PC-9 (cell line): ENCODE data around the gene CDK5RAP2. TPM values are rescaled to one million over a fixed set of nuclear protein-coding genes. Genes with fewer than 3 reads are reported as not detected.
A peak's percentile ranks its signal among the peaks of the same experiment; 100 is the strongest.

Experiments used
- BruUV-seq: library from RNA; stranded (reverse); fragments of 400-500 nt; replicated peaks from 2 replicates; lab custom pipeline; 2021; lab: Mats Ljungman, UMichigan
- CTCF ChIA-PET: fragments of 300-600 bp; sonication (Branson Sonifier 250); formaldehyde crosslinking; loops from one replicate; lab custom pipeline; 2022; ENCODE audit warnings: antibody characterized with exemption; lab: Charles Lee
- POLR2A ChIA-PET: fragments of 300-600 bp; sonication (Branson Sonifier 250); formaldehyde crosslinking; loops from one replicate; lab custom pipeline; 2022; ENCODE audit warnings: antibody characterized with exemption; ENCODE audit not compliant: unreplicated experiment; lab: Charles Lee
- DNase-seq, 2 experiments: peaks; one replicate each; pipeline versions ENCODE4 v3.0.0 to v3.0.0-alpha.2; 2015 to 2022; ENCODE audit warnings: mixed read lengths in 1 of 2
- H2AFZ ChIP-seq: fragments of 200-600 bp; sonication (generic); 2 replicates; pipeline ENCODE4 v1.8.1; 2017; ENCODE audit warnings: antibody characterized with exemption
- H3F3A ChIP-seq: fragments of 200-600 bp; sonication (generic); 2 replicates; pipeline ENCODE4 v1.8.1; 2017; ENCODE audit warnings: antibody characterized with exemption, mild to moderate bottlenecking, low read depth; ENCODE audit not compliant: insufficient read depth
- H3K27ac ChIP-seq: fragments of 200-600 bp; sonication (generic); 2 replicates; pipeline ENCODE4 v1.6.1; 2016; ENCODE audit warnings: mixed run types
- H3K27me3 ChIP-seq: fragments of 200-600 bp; sonication (generic); 2 replicates; pipeline ENCODE4 v1.6.1; 2016; ENCODE audit warnings: low read depth, mixed run types; ENCODE audit not compliant: insufficient read depth
- H3K36me3 ChIP-seq: fragments of 200-600 bp; sonication (generic); 2 replicates; pipeline ENCODE4 v1.6.1; 2016; ENCODE audit warnings: low read depth, mixed run types
- H3K4me1 ChIP-seq: fragments of 200-600 bp; sonication (generic); replicated peaks from 2 replicates; pipeline ENCODE4 v1.6.1; 2016; ENCODE audit warnings: mixed run types; ENCODE audit not compliant: insufficient read depth
- H3K4me2 ChIP-seq: fragments of 200-600 bp; sonication (generic); 2 replicates; pipeline ENCODE4 v1.6.1; 2017; ENCODE audit warnings: mixed run types
- H3K4me3 ChIP-seq: fragments of 200-600 bp; sonication (generic); 2 replicates; pipeline ENCODE4 v1.6.1; 2016; ENCODE audit warnings: mixed run types
- H3K79me2 ChIP-seq: fragments of 200-600 bp; sonication (generic); 2 replicates; pipeline ENCODE4 v1.6.1; 2017; ENCODE audit warnings: low read depth, mixed run types
- H3K9me2 ChIP-seq: fragments of 200-600 bp; sonication (generic); 2 replicates; pipeline ENCODE4 v1.8.1; 2017; ENCODE audit warnings: mild to moderate bottlenecking; ENCODE audit not compliant: insufficient read depth
- H3K9me3 ChIP-seq: fragments of 200-600 bp; sonication (generic); 2 replicates; pipeline ENCODE4 v1.8.1; 2016; ENCODE audit warnings: low read depth; ENCODE audit not compliant: insufficient read depth
- H4K20me1 ChIP-seq: fragments of 200-600 bp; sonication (generic); 2 replicates; pipeline ENCODE4 v1.8.1; 2017; ENCODE audit not compliant: insufficient read depth
- CTCF ChIP-seq: fragments of 200-600 bp; sonication (generic); conservative IDR thresholded peaks from 2 replicates; pipeline ENCODE4 v1.6.1; 2017; ENCODE audit warnings: mixed run types, antibody characterized with exemption, mild to moderate bottlenecking, moderate library complexity
- EZH2 ChIP-seq: fragments of 200-600 bp; sonication (generic); IDR thresholded peaks from 2 replicates; pipeline ENCODE4 v1.8.0; 2017; ENCODE audit warnings: antibody characterized with exemption, low read depth
- intact Hi-C: fragments of 100-400 bp; cut with micrococcal nuclease; formaldehyde crosslinking; loops from one replicate; pipeline ENCODE4 v1.10.0; 2022; ENCODE audit not compliant: unreplicated experiment
- total RNA-seq: library from RNA; stranded (reverse); gene quantifications from 2 replicates; pipeline ENCODE4 v1.2.3, GENCODE V29; 2021

Gene CDK5RAP2
- total RNA-seq, 1 experiment from 2014 or later, result 113 TPM

- intact Hi-C loops, result no loop called here
- H4K20me1 ChIP-seq, result no peaks in the 10 kb centered on the region; the same call in 1 of the 2 replicates
- no peak overlapping the region for H2AFZ ChIP-seq
- H3F3A ChIP-seq, result peaks cover 23% of the 10 kb centered on the region
- peak overlapping the region; percentile 59 for H3K4me2 ChIP-seq
- ChIA-PET POLR2A (interaction anchor here (0.6 kb wide), 1 partner anchor 1018 kb away, joined by 3 read pairs; no protein-coding TSS in a partner anchor), CTCF (no interaction called here)
- H3K4me3 ChIP-seq, result no peak overlapping the region
- peaks cover 23% of the 10 kb centered on the region; the same call in 1 of the 2 replicates for H3K36me3 ChIP-seq
- H3K27ac ChIP-seq, result peak overlapping the region; percentile 96
- H3K9me3 ChIP-seq, result no peaks in the 10 kb centered on the region
- BruUV-seq, result TSS peak; percentile 43
- H3K9me2 ChIP-seq, result no peaks in the 10 kb centered on the region
- peak; percentile 55 to 82 for DNase-seq
- no peak for TF ChIP-seq CTCF
- no peak for TF ChIP-seq EZH2
- H3K79me2 ChIP-seq, result no peaks in the 10 kb centered on the region
- H3K27me3 ChIP-seq, result no peaks in the 10 kb centered on the region
- H3K4me1 ChIP-seq, result peaks cover 30% of the 10 kb centered on the region
Measured at GRCh38 chr9:120402741-120403542, 177.0 kb downstream of the CDK5RAP2 start.

DNA sequence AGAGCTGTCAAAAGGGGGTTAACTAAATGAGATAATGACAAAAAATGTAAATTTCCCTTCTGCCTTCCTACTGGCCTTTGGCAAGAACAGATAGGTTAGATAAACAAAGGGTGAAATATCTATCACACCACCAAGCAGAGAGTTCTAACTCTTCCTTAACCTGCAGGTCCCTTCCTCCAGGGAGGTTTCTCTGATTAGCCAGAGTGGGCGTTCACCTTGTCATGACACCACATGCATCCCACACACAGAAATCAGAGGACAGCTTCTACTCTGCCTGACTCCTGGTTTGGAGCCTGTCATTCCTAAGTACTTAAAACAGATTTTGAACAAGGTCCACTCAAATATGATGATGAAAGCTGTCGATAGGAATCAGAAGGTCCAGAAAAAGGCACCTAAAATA, 180.0 kb downstream of the CDK5RAP2 start:
- no peak overlapping the region for H3K27ac ChIP-seq
- peaks cover 23% of the 10 kb centered on the region for H3K36me3 ChIP-seq
- no peak for DNase-seq
- TF ChIP-seq EZH2 (no peak), CTCF (no peak)
- H3K9me3 ChIP-seq, result no peaks in the 10 kb centered on the region
- CTCF ChIA-PET, result no interaction called here
- no peaks in the 10 kb centered on the region; the same call in 1 of the 2 replicates for H4K20me1 ChIP-seq
- peaks cover 26% of the 10 kb centered on the region for H3F3A ChIP-seq
- no peaks in the 10 kb centered on the region for H3K27me3 ChIP-seq
- no peak overlapping the region for H2AFZ ChIP-seq
- H3K4me1 ChIP-seq, result peaks cover 31% of the 10 kb centered on the region
- intact Hi-C loops, result no loop called here
- H3K4me3 ChIP-seq, result no peak overlapping the region
- H3K79me2 ChIP-seq, result no peaks in the 10 kb centered on the region
- no TSS peak for BruUV-seq
- H3K4me2 ChIP-seq, result no peak overlapping the region
- H3K9me2 ChIP-seq, result no peaks in the 10 kb centered on the region
- POLR2A ChIA-PET, result no interaction called here

- no peak overlapping the region for H2AFZ ChIP-seq
- H3K9me3 ChIP-seq, result no peaks in the 10 kb centered on the region
- H3K4me1 ChIP-seq, result peaks cover 30% of the 10 kb centered on the region
- no TSS peak for BruUV-seq
- H3K27me3 ChIP-seq, result no peaks in the 10 kb centered on the region
- no peak overlapping the region for H3K27ac ChIP-seq
- H3F3A ChIP-seq, result peaks cover 23% of the 10 kb centered on the region
- DNase-seq, result no peak
- intact Hi-C loops, result no loop called here
- no peak for TF ChIP-seq CTCF
- no peak for TF ChIP-seq EZH2
- ChIA-PET POLR2A (no interaction called here), CTCF (no interaction called here)
- H3K4me2 ChIP-seq, result no peak overlapping the region
- no peak overlapping the region for H3K4me3 ChIP-seq
- peaks cover 26% of the 10 kb centered on the region for H3K36me3 ChIP-seq
- no peaks in the 10 kb centered on the region; the same call in 1 of the 2 replicates for H3K9me2 ChIP-seq
- H3K79me2 ChIP-seq, result no peaks in the 10 kb centered on the region
- no peaks in the 10 kb centered on the region; the same call in 1 of the 2 replicates for H4K20me1 ChIP-seq
Measured at GRCh38 chr9:120398286-120398685, 181.7 kb downstream of the CDK5RAP2 start.
